ACC112 (cell line): Measurements from ENCODE around the gene MKRN2.

ENCODE experiments used
- H2AFZ ChIP-seq: fragments of 200-600 bp; sonication (generic); one replicate; pipeline ENCODE4 v1.6.0; 2017; ENCODE audit warnings: antibody characterized with exemption, low read length; ENCODE audit not compliant: unreplicated experiment
- H3K27ac ChIP-seq: fragments of 200-600 bp; sonication (generic); 2 replicates; pipeline ENCODE4 v1.5.1; 2014; ENCODE audit warnings: low read depth, mild to moderate bottlenecking, antibody characterized with exemption, low read length, moderate library complexity
- H3K27me3 ChIP-seq: fragments of 200-600 bp; sonication (generic); 2 replicates; pipeline ENCODE4 v1.6.1; 2014; ENCODE audit warnings: mild to moderate bottlenecking, antibody characterized with exemption, low read length, moderate library complexity, mixed read lengths; ENCODE audit not compliant: insufficient read depth
- H3K36me3 ChIP-seq: fragments of 200-600 bp; sonication (generic); 2 replicates; pipeline ENCODE4 v1.6.1; 2016; ENCODE audit warnings: mild to moderate bottlenecking, antibody characterized with exemption, low read length, moderate library complexity, mixed read lengths; ENCODE audit not compliant: insufficient read depth
- H3K4me1 ChIP-seq: fragments of 200-600 bp; sonication (generic); one replicate; pipeline ENCODE4 v1.6.1; 2016; ENCODE audit warnings: low read length, mixed read lengths; ENCODE audit not compliant: insufficient read depth, unreplicated experiment, control insufficient read depth
- H3K4me3 ChIP-seq: fragments of 200-600 bp; sonication (generic); 2 replicates; pipeline ENCODE4 v1.5.1; 2014; ENCODE audit warnings: mild to moderate bottlenecking, low read depth, low read length
- H3K79me2 ChIP-seq: fragments of 200-600 bp; sonication (generic); one replicate; pipeline ENCODE4 v1.6.0; 2016; ENCODE audit warnings: low read length; ENCODE audit not compliant: control insufficient read depth, unreplicated experiment, insufficient read depth

MKRN2 gene

GRCh38 chr3:12586403-12586802 is 29.5 kb downstream of the MKRN2 start:
- H2AFZ ChIP-seq, result no peak overlapping the region
- H3K4me1 ChIP-seq, result peaks cover 9% of the 10 kb centered on the region
- no peak overlapping the region for H3K27ac ChIP-seq
- no peaks in the 10 kb centered on the region for H3K27me3 ChIP-seq
- H3K79me2 ChIP-seq, result no peaks in the 10 kb centered on the region
- H3K36me3 ChIP-seq, result peaks cover 38% of the 10 kb centered on the region
- no peak overlapping the region for H3K4me3 ChIP-seq

- peaks cover 9% of the 10 kb centered on the region for H3K4me1 ChIP-seq
- H2AFZ ChIP-seq, result no peak overlapping the region
- no peak overlapping the region for H3K27ac ChIP-seq
- H3K27me3 ChIP-seq, result no peaks in the 10 kb centered on the region
- no peaks in the 10 kb centered on the region for H3K79me2 ChIP-seq
- no peak overlapping the region for H3K4me3 ChIP-seq
- peaks cover 29% of the 10 kb centered on the region for H3K36me3 ChIP-seq
These were observed 31.4 kb downstream of the MKRN2 start for GRCh38 chr3:12588039-12589009.

GRCh38 chr3:12590096-12590495 is 33.2 kb downstream of the MKRN2 start:
- peaks cover 33% of the 10 kb centered on the region for H3K36me3 ChIP-seq
- no peaks in the 10 kb centered on the region for H3K27me3 ChIP-seq
- no peak overlapping the region for H3K4me3 ChIP-seq
- H2AFZ ChIP-seq, result no peak overlapping the region
- H3K4me1 ChIP-seq, result peaks cover 9% of the 10 kb centered on the region
- H3K27ac ChIP-seq, result no peak overlapping the region
- no peaks in the 10 kb centered on the region for H3K79me2 ChIP-seq

DNA sequence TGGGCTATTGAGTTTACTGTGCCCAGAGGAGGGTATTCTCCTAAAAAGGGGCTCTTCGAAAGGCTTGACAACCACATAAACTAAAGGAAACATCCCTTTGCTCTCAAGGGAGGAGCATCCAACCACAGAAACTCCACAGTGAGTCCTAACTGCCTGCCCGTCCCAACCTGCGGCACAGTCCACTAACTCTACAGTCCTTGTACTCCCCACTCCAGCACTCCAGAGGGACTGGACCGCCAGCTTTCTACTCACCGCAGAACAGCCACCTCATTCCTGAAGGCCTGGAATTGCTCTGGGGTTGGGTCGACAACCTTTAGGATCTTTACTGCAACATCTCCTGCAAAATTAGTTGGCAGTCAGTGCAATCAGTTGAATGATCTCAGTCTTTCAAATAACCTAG is 34.6 kb downstream of the MKRN2 start:
- Histone ChIP-seq H2AFZ (no peak overlapping the region), H3K4me3 (no peak overlapping the region), H3K27ac (no peak overlapping the region), H3K79me2 (no peaks in the 10 kb centered on the region), H3K36me3 (peaks cover 27% of the 10 kb centered on the region), H3K27me3 (no peaks in the 10 kb centered on the region), H3K4me1 (peaks cover 9% of the 10 kb centered on the region)

GRCh38 chr3:12591997-12592715 is 35.3 kb downstream of the MKRN2 start:
- no peak overlapping the region for H3K4me3 ChIP-seq
- peaks cover 23% of the 10 kb centered on the region for H3K36me3 ChIP-seq
- no peak overlapping the region for H3K27ac ChIP-seq
- no peaks in the 10 kb centered on the region for H3K27me3 ChIP-seq
- no peak overlapping the region for H2AFZ ChIP-seq
- peaks cover 9% of the 10 kb centered on the region for H3K4me1 ChIP-seq
- no peaks in the 10 kb centered on the region for H3K79me2 ChIP-seq

DNA sequence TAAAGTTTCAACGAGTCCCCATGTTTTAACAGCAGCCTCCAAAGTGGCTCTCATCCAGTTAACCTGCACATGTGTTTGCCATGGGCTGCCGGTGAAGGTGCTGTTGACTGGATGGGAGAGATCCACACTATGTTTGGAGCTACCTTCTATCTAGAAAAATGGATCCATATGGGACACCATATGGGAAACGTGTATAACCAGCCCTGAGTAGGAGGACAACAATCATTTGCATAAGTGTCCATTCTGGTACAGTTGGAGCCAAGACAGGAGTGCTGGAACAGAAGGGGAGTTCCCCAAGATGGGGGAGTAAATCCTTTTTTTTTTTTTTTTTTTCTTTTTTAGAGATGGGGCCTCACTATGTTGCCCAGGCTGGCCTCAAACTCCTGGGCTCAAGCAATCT is 36.6 kb downstream of the MKRN2 start:
- Histone ChIP-seq H3K27ac (no peak overlapping the region), H3K79me2 (no peaks in the 10 kb centered on the region), H3K4me1 (peaks cover under 1% of the 10 kb centered on the region), H2AFZ (no peak overlapping the region), H3K36me3 (peaks cover 20% of the 10 kb centered on the region), H3K4me3 (no peak overlapping the region), H3K27me3 (no peaks in the 10 kb centered on the region)

GRCh38 chr3:12598890-12599289 is 42.0 kb downstream of the MKRN2 start:
- Histone ChIP-seq H3K79me2 (no peaks in the 10 kb centered on the region), H3K27me3 (no peaks in the 10 kb centered on the region), H3K4me3 (no peak overlapping the region), H2AFZ (no peak overlapping the region), H3K27ac (no peak overlapping the region), H3K4me1 (no peaks in the 10 kb centered on the region), H3K36me3 (peaks cover 43% of the 10 kb centered on the region)

DNA sequence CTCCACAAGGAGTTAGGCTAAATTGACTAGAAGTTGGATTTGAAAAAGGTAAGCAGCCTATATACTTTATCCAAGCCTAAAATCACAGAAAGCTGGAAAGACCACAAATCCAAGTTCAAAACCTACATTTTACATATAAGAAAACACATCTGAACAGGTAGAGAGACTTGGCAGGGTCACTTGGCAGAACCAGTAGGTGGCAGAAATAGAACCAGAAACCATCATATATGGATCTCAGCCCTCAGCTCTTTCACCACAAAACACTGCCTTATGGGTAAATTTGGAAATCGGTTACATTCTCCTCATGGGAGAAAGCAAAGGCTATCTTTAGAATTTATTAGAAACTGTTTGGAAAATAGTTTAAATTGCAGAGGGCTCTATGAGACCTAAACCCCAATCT is 44.2 kb downstream of the MKRN2 start:
- Histone ChIP-seq H3K4me3 (no peak overlapping the region), H2AFZ (no peak overlapping the region), H3K4me1 (no peaks in the 10 kb centered on the region), H3K36me3 (peaks cover 49% of the 10 kb centered on the region), H3K27me3 (no peaks in the 10 kb centered on the region), H3K79me2 (no peaks in the 10 kb centered on the region), H3K27ac (no peak overlapping the region)

GRCh38 chr3:12603969-12604368 is 47.1 kb downstream of the MKRN2 start:
- Histone ChIP-seq H3K36me3 (peaks cover 62% of the 10 kb centered on the region), H3K27me3 (no peaks in the 10 kb centered on the region)

GRCh38 chr3:12608376-12608775 is 51.5 kb downstream of the MKRN2 start:
- H3K4me3 ChIP-seq, result no peak overlapping the region
- peaks cover 31% of the 10 kb centered on the region for H3K79me2 ChIP-seq
- H3K27me3 ChIP-seq, result no peaks in the 10 kb centered on the region
- peaks cover 36% of the 10 kb centered on the region for H3K36me3 ChIP-seq
- no peak overlapping the region for H2AFZ ChIP-seq
- H3K4me1 ChIP-seq, result no peaks in the 10 kb centered on the region
- no peak overlapping the region for H3K27ac ChIP-seq

More at GRCh38 chr3:12603969-12604368, 47.1 kb downstream of the MKRN2 start:
- no peak overlapping the region for H3K4me3 ChIP-seq
- H3K79me2 ChIP-seq, result peaks cover 4% of the 10 kb centered on the region
- H3K27ac ChIP-seq, result no peak overlapping the region
- no peaks in the 10 kb centered on the region for H3K4me1 ChIP-seq
- no peak overlapping the region for H2AFZ ChIP-seq
